Progenitor cell of endocrine pancreas (in vitro differentiated cells): Measurements from ENCODE around the gene AKNAD1. TPM values are rescaled to one million over a fixed set of nuclear protein-coding genes. Genes with fewer than 3 reads are reported as not detected.

Source experiments
- DNase-seq: peaks from one replicate; pipeline ENCODE4 v3.0.0; 2021; ENCODE audit warnings: low spot score; ENCODE audit not compliant: unreplicated experiment
- H3K27ac Mint-ChIP-seq: 2 replicates; pipeline ENCODE4 v1.8.0; 2021; ENCODE audit warnings: mild to moderate bottlenecking, moderate library complexity, mixed read lengths
- H3K27me3 Mint-ChIP-seq: 2 replicates; pipeline ENCODE4 v1.8.0; 2021; ENCODE audit warnings: mixed read lengths
- H3K36me3 Mint-ChIP-seq: 2 replicates; pipeline ENCODE4 v1.8.0; 2022; ENCODE audit warnings: mixed read lengths; ENCODE audit not compliant: insufficient read depth
- H3K4me1 Mint-ChIP-seq: 2 replicates; pipeline ENCODE4 v1.8.0; 2021; ENCODE audit warnings: low read depth, mixed read lengths
- H3K4me3 Mint-ChIP-seq: 2 replicates; pipeline ENCODE4 v1.8.0; 2021; ENCODE audit warnings: low read depth, mild to moderate bottlenecking, moderate library complexity, mixed read lengths
- H3K9me3 Mint-ChIP-seq: 2 replicates; pipeline ENCODE4 v1.8.0; 2021; ENCODE audit warnings: low read depth, mixed read lengths
- CTCF ChIP-seq: fragments of 200-600 bp; sonication (generic); IDR thresholded peaks from one replicate; pipeline ENCODE4 v1.5.0; 2021; ENCODE audit warnings: antibody characterized with exemption, mild to moderate bottlenecking; ENCODE audit not compliant: unreplicated experiment
- total RNA-seq: library from RNA; stranded (reverse); gene quantifications from 2 replicates; pipeline ENCODE4 v1.2.1, GENCODE V29; 2021

The AKNAD1 gene
- total RNA-seq, 1 donor from 2014 or later = not detected

- H3K36me3 Mint-ChIP-seq = peaks cover 2% of the 10 kb centered on the region
- peaks cover 14% of the 10 kb centered on the region for H3K4me1 Mint-ChIP-seq
- no peaks in the 10 kb centered on the region for H3K9me3 Mint-ChIP-seq
- DNase-seq = no peak
- no peak for TF ChIP-seq CTCF
- H3K4me3 Mint-ChIP-seq = no peak overlapping the region
- H3K27me3 Mint-ChIP-seq = no peaks in the 10 kb centered on the region
- no peak overlapping the region for H3K27ac Mint-ChIP-seq
Measured at GRCh38 chr1:108813326-108813725, 43.6 kb downstream of the AKNAD1 start.

GRCh38 chr1:108811611-108812010 lies 45.3 kb downstream of the AKNAD1 start:
- peaks cover 8% of the 10 kb centered on the region for H3K36me3 Mint-ChIP-seq
- no peak overlapping the region for H3K4me3 Mint-ChIP-seq
- no peaks in the 10 kb centered on the region for H3K27me3 Mint-ChIP-seq
- no peaks in the 10 kb centered on the region for H3K9me3 Mint-ChIP-seq
- no peak for DNase-seq
- TF ChIP-seq CTCF = no peak
- H3K27ac Mint-ChIP-seq = no peak overlapping the region
- peaks cover 13% of the 10 kb centered on the region for H3K4me1 Mint-ChIP-seq

GRCh38 chr1:108808438-108808837 lies 48.5 kb downstream of the AKNAD1 start:
- Mint-ChIP-seq H3K4me1 (peaks cover 3% of the 10 kb centered on the region), H3K27me3 (no peaks in the 10 kb centered on the region), H3K36me3 (peaks cover 15% of the 10 kb centered on the region), H3K4me3 (no peak overlapping the region), H3K9me3 (no peaks in the 10 kb centered on the region), H3K27ac (no peak overlapping the region)
- no peak for DNase-seq
- no peak for TF ChIP-seq CTCF

- Mint-ChIP-seq H3K4me3 (no peak overlapping the region), H3K36me3 (peaks cover 26% of the 10 kb centered on the region), H3K9me3 (no peaks in the 10 kb centered on the region), H3K27me3 (no peaks in the 10 kb centered on the region), H3K27ac (no peak overlapping the region), H3K4me1 (peaks cover 3% of the 10 kb centered on the region)
- no peak for DNase-seq
- no peak for TF ChIP-seq CTCF
Measured at GRCh38 chr1:108803548-108803947, 53.3 kb downstream of the AKNAD1 start.

- no peaks in the 10 kb centered on the region for H3K9me3 Mint-ChIP-seq
- no peak for TF ChIP-seq CTCF
- peaks cover 3% of the 10 kb centered on the region for H3K4me1 Mint-ChIP-seq
- no peak overlapping the region for H3K4me3 Mint-ChIP-seq
- no peaks in the 10 kb centered on the region for H3K27me3 Mint-ChIP-seq
- no peak for DNase-seq
- H3K36me3 Mint-ChIP-seq = peaks cover 20% of the 10 kb centered on the region
- no peak overlapping the region for H3K27ac Mint-ChIP-seq
Measured at GRCh38 chr1:108801101-108801500, 55.8 kb downstream of the AKNAD1 start.
